ENCODE results near the gene ARX. TPM values are rescaled to one million over a fixed set of nuclear protein-coding genes. Genes with fewer than 3 reads are reported as not detected.

ARX gene
- total RNA-seq, 1 experiment from 2014 or later = not detected

DNA sequence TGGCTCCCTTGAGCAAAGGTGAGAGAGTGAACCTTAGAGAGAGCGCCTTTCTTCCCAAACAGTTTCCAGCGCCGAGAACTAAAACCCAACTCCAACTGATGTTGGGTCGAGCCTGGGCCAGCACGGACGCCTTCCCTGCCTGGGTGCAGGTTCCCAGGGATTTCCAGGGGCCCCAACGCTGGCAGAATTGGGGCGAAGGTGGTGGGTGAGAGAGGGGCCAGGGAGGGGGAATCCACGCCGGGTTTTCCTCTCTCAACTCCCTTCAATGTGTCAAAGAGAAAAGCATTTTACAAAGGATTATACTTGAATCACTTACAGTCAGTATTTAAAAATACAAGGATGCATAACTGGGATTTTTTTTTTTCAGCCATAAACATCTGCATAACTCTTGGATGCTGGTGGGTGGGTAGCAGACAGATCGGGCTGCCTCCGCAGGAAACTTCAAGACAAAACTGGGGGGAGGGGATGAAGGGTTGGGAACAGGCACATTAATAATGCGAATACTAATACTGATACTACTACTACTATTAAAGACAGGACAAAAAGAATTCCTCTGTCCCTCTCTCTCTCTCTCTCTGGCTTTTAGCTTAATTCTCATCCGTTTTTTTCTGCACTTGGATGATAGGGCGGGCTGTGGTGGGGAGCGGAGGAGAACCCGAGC is 1.3 kb upstream of the ARX start:
- no peak for DNase-seq (ENCODE audit: low spot score)

DNA sequence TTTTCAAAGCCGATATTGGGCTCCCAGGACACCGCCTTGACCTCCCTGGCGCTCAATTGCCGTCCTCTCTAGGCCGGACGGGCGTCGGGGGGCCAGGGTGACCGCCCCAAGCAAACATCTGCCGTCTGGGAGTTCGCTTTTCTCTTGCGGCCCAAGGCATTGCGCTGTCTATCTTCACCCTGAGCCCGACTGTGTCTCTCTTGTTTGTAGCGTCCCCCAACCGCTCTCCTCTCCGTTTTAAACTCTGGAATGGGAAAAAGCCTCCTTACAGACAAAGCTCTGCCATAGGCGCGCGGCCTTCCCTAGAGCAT is 551 bp upstream of the ARX start:
- DNase-seq (ENCODE audit: low spot score) = no peak

DNA sequence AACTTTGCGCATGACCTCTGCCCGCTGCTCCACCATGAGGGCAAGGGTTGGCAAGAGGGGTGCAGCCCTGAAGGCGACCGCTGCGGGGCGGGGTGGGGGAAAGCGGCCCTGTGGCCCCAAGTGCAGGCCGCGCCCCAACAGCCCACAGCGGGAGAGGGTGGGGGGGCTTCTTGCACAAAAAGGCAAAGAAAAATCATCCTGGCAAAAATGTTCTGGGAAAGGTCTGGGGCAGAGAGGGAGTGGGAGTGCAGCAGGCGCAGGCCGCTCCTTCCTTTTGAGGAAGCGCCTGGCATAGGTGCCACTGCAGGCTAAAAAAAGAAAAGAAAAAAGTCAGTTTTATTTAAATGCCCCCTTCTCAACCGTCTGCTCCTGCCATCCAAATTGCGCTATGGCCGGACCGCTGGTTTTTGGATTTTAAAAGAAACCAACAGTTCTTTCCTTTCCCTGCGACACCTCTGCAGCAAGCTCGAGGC is 1.4 kb downstream of the ARX start:
- DNase-seq (ENCODE audit: low spot score) = no peak

DNA sequence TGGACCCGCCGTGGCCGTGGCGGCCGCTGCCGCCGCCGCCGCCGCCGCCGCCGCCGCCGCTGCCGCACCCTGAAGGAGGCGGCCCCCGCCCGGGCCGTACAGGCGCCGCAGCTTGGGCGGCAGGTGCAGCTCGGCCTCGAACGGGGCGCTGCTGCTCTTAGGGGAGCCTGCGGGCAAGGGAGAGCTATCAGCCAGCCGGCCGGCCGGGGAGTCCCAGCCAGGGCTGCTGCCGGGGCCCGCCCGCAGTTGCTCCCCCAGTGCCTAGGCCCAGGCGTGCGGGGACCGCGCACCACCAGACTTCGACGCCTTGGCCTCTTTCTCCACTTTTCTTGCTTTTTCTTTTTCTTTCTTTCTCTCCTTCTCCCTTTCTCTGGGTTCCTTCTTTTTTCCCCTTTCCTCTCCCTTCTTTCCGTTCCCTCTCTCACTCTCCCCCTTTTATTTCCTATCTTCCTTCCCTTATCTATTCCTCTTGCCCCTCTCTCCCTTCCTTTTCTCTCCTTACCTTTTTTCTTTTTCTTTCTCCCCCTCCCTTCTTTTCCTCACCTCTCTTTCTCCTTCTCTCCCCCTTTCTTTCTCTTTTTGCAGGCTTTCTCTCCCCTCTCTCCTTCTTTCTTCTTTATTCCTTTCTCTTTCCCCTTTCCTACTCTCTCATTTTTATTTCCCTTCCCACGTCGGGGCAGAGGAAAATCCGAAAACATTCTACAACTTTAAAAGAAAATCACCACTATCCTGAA is 2.0 kb downstream of the ARX start:
- peak; percentile 1 for DNase-seq (ENCODE audit: low spot score)

DNA sequence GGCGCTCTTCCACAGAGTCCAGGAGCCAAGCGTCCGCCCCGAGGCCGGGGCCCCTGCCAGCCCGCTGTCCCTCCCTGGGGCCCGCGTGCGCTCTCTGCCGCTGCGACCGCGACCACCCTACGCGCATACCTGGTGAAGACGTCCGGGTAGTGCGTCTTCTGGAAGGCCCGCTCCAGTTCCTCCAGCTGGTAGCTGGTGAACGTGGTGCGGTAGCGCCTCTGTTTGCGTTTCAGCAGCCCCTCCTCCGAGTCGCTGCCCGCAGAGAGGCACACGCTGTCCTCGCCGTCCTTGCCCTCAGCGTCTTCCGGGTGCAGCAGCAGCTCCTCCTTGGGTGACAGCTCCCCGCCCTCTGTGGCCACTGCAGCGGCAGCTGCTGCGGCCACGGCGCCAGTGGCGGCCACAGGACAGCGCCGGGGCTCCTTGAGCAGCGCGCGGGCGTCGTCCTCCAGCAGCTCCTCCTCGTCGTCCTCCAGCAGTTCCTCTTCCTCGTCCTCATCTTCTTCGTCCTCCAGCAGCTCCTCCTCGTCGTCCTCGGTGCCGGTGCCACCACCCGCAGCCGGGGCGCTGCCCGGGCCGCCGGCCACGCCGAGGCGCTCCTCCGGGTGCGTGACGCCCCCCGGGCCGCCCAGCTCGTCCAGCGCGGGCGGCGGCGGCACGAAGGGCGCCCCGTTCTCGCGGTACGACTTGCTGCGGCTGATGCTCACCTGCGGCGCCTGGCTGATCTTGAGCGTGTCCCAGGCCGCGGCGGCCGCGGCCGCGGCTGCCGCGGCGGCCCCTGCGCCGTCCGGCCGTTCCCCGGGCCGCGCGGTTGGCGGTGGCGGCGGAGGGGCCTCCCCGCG is 2.8 kb downstream of the ARX start:
- no peak for DNase-seq (ENCODE audit: low spot score)

DNA sequence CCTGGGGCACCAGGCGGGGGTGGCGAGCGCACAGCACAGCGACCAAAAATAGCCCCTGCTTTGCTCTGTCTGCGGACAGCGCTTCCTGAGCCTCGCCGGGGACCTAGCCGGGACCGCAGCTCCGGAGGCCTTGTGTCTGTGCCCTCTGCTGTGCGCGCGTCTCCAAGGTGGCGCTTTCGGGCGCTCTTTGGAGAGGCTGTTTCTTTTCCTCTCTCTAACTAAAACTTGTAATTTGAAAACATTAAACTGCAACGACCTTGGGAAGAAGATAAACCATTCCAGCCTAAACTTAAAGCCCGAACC is 3.4 kb downstream of the ARX start:
- no peak for DNase-seq (ENCODE audit: low spot score)

DNA sequence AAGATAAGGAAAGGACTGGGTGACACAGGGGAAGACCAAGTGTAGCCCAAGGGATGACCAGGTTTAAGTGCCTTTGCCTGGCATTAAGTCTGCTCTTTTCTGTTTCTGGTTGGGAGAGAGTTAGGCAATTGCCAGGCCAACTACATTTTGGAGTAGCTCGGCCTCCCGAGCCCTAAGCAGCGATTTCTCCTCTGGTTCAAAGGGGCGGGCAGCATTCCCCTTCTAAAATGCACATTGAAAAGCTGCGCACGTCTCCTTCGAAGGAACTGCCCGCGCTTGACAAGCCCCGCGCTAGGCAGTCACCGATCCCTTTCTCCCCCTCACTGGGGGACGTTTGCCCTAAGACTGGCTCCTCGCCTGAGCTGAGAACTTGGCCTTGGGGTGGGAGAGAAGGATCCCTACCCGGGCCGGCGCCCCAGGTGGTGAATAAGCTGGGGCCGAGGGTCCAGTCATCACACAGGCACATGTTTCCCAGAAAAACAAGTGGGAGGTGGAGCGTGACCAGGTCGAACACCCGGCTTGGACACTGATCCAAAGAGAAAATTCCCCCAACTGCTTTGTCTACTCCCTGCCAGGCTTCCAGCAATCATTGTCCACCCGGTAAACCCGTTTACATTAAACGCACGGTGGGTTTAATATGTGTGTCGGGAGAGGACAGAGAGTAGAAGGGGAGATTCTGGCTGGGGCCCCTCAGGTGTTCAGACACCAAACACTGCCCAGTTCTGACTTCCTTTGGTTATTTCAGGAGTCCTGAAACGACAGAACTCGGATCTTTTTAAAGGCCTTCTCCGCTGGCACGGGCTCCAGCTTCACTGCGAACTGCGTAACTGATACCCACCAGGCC is 4.0 kb downstream of the ARX start:
- DNase-seq (ENCODE audit: low spot score) = no peak

DNA sequence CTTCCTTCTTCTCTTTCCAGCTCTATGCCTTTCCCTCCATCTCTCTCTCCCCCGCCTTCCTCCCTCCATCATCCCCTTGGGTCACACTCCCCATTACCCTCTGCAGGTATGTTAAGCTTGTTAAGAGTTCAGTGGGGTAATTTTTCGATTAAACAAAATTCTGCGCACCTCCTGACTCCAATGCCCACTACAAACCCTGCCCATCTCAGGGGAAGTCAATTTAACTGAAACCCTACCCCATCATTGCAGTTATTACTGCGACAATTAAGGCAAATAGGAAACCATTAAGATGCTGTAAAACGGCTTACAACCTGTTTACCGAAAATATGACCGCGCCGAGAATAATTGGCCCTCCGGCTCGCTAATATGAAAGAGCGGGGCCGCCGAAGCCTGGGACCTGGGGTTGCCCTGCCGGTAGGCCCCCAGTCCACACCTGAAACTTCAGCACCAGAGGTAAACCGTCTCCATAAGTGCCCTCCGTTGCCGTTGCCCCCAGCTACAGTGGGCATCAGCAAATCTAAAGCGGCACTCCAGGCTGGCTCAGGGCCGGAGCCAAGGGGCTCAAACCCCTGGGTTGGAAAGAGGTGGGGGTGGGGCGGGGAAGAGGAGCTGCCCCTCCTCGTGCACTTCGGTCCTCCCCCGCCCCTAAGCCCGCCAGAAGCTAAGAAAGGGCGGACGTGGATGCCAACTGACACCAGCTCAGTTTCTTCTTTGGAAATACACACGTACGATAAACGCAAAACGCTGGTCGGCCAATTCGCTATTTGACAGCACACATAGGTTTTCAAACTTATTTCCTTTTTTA is 4.8 kb downstream of the ARX start:
- no peak for DNase-seq (ENCODE audit: low spot score)

DNA sequence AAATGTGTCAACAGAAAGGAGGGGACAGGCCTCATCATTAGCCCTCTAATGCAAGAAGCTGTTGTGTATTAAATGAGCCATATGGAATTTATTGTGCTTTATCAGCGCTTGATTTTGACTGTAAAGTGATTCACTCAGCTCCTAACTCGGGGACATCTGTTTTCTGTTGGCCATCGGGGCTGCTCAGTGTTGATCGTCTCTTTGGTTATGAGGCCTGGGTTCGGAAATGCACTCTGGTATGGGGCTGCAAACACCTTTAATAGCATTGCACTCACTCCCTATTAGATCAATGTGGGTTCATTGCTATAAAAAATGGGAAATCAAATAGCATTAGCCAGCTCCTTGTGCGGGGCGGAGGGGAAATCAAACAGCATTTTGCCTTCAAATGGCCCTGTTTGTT is 6.4 kb downstream of the ARX start:
- no peak for DNase-seq (ENCODE audit: low spot score)

DNA sequence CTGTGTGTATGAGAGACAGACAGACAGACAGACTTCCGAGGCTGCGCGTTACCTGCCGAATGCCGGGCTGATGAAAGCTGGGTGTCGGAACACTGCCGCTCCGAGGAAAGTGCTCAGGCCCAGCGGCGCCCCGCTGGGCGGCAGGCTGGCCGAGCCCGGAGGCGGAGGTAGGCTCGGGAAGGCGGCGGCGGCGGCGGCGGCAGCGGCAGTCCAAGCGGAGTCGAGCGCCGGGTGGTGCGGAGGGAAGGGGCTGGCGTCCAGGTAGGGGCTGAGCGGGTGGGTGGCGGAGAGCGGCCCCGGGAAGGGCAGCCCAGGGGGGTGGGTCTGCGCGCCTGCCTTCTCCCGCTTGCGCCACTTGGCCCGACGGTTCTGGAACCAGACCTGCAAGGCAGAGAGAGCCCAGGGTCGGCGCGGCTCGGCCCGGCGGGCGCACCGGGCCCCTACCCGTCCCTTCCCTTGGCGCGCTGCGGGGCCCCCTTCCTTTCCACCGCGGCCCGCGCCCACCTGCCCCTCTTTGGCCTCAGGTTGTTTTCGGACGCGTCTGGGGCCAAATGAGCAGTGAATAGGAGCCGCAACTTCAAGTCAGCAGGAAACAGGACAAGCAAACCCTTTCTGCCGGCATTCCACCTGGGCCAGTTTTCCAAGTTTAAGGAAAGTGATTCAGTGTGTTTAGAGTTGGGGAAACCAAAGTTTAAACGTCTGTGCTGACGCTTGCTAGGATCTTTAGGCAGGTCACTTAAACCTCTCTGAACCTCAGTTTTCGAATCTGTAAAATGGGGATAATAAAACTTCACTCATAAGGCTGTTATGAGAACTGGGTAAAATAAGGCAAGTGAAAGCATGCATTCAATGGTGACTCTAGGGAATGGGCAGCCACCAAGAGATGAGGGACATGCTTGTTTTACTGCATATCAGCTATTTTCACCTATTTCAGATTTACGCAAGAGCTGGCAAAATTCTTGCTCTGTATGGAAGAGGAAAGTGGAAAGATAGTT is 8.4 kb downstream of the ARX start:
- DNase-seq (ENCODE audit: low spot score) = no peak

DNA sequence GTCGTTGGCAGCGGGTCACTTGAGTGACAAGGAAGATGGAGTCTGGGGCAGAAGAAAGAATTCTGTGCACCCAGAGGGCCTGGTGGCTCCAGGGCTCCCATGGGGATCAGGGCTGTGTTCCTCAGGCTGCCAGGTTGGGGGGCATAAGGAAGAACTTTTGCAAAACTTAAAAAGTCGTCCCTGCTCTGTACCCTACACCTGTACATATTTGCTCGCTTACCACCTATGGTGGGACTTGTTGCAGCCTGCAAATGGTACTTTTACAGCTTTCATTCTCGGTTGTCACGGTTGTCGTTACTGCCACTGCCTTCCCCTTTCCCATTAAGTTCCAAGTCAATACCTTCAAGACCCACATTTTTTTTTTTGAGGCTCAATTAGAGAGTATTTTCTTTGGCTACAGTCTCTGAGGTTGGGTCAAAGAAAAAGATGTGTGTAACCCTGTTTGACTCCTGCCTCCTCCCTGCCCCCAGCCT is 9.1 kb downstream of the ARX start:
- DNase-seq (ENCODE audit: low spot score) = no peak

DNA sequence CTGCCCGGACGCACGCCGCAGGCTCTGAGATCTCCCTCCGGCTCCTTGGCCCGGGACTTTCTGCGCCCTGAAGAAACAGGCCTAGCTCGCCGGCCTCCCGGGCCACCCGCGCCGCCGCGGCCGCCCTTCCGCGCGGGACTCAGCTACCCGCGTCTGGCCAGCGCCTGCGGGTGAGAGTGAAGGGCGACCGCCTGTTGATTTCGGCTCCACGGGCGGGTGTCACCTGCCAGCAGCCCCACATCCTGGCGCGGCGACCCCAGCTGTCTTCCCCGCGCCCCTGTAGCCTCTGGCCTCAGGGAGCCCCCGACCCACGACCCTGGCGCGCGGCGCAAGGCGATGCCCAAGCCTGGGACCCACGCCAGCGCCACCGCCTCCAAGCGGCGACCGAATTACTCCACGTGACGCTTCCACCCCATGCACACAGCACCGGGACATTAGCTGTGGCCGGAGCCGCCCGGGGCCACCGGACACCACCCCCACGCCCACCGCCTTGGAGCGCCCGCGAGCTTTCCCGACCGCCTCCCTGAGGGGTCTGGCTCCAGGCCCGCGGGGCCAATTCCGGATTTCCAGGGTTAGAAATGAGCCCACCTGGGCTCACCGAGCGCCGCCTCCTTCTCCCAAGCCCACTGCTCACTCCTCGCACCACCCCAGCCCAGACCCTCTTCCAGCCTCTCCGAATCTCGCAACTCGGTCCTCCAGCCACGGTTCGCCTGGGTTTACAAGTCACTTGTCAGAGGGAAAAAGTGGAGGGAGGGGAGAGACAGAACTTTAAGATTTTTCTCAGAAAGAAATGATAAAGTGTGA is 10.2 kb downstream of the ARX start:
- no peak for DNase-seq (ENCODE audit: low spot score)

DNA sequence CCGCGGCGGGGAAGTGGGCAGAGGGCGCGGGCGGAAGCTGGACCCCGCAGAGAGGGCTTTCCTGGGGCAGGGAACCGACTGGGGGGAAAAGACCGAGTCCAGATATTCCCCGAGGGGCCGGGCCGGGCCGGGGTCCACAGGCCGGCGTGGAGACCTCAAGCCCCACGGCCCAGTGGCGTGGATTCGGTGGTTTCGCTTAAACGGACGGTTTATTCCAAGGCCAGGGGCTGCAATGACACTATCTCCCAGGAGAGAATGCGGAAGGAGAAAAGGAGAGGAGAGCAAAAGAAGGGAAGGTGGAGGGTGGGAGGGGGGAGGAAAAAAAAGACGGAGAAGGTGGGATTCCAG is 10.8 kb downstream of the ARX start:
- no peak for DNase-seq (ENCODE audit: low spot score)

DNA sequence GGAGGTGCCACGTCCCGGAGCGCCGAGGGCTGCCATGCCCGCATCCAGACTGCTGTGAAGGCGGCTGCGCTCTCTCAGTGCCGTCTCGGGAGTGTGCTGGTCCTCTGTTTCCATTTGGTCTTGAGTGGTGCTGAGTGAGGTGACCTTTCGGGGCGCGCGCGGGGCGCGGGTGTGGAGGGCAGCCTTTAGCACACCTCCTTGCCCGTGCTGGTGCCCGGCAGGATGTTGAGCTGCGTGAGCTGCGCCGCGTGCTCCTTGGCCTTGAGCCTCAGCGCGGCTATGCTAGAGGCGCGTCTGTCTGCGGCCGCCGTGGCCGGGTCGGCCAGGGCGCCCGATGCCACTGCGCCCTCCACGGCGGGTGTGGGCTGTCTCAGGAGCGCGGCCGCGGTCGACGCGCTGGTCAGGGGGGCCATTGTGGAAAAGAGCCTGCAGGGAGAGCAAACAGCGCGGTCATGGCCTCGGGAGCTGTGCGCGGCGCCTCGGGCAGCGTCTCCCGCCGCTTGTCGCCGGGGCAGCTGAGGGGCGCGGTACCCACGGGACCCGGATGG is 11.2 kb downstream of the ARX start:
- no peak for DNase-seq (ENCODE audit: low spot score)

DNA sequence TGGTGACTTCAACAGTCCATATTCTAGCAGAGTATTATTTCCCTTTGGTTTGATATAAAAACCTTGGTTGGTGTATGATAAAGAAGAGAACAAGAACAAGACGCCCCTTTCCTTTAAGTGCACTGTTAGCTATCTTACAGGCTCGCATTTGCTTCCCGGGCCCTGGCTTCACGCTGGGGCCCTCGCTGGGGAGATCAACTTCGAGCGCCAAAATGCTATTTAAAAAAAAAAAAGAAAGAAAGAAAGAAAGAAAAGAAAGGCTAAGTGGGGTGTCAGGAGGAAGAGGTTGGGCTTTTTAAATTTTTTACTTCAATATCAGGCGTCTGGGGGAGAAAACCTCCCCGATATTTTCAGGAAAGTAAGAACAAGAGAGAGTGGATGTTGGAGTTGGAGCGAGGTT is 11.7 kb downstream of the ARX start:
- DNase-seq (ENCODE audit: low spot score) = no peak

DNA sequence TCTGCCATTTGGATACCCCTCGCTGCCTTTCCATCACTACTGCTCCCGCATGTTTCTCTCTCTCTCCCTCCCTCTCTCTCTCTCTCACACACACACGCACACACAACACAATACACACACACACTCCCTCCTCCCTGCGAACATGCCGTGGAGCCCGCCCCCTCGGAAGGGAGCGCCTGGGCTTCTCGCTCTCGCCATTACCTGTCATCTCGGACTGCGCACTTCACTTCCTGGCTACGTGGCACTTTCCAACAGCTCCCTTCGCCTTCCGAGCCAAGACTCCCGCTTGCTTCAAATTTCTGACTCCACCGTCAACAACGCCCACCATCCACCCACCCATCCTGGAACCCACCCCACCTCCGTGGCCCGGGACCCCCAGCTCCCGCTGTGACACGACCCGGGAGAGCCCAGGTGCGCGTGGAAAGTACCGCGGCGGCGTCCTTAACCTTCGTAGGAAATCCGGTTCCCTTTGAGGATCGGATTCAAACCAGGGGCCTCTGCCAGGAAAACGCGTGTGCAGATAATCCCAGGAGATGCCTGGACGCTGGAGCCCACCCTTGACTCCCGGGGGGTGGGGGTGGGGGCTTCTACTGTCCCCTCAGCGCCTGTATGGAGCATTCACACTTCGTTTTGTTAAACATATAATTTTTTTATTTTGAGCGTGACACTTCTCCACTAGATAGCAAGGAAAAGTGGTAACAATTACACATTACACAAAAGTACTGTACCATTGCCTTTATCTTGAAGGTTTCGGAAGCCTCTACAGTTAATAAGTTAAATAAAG is 12.5 kb downstream of the ARX start:
- no peak for DNase-seq (ENCODE audit: low spot score)

DNA sequence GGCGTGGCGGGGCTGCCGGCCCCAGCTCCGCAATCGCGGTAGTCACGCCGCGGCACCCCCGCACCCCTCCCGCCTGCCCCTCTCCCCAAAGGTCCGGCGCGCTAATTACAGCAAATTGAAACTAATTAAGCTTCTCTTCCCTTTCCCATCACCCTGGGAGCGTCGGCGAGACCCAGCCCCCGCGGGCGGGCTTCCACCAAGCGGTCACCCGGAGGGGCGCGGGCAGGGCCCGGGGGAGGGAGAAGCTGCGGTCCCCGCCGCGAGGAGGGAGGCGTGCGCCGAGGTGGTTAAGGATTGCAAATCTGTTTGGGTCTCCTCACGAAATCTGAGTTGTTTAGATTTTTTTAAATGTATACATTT is 13.1 kb downstream of the ARX start:
- no peak for DNase-seq (ENCODE audit: low spot score)

Measured in HT-29 (cell line).